H1 (cell line): Measurements from ENCODE around the gene SPOCK1. TPM values are rescaled to one million over a fixed set of nuclear protein-coding genes. Genes with fewer than 3 reads are reported as not detected.

Source experiments
- CTCF ChIA-PET: fragments of 300-600 bp; sonication (Branson Sonifier 250); formaldehyde crosslinking; loops from one replicate; lab custom pipeline; 2021; ENCODE audit not compliant: partially characterized antibody; lab: Charles Lee
- POLR2A ChIA-PET: fragments of 300-600 bp; sonication (Branson Sonifier 250); formaldehyde crosslinking; loops from one replicate; lab custom pipeline; 2021; ENCODE audit warnings: inconsistent platforms; ENCODE audit not compliant: partially characterized antibody; lab: Charles Lee
- DNase-seq, 2 experiments: peaks; one replicate each; pipeline versions ENCODE4 v3.0.0 to v3.0.0-alpha.2; 2010 to 2022; ENCODE audit warnings: low spot score in 2 of 2, low read depth in 1 of 2, mixed read lengths in 1 of 2
- FAIRE-seq: peaks from 2 replicates; lab custom pipeline; 2011; peaks lifted over from hg19 to GRCh38; lab: Jason Lieb, UNC
- H2AFZ ChIP-seq: 2 replicates; pipeline ENCODE4 v1.8.1; 2012; ENCODE audit warnings: low read length, inconsistent platforms
- H2AK5ac ChIP-seq: 2 replicates; pipeline ENCODE4 v1.6.1; 2013; ENCODE audit warnings: low read depth, low read length
- H2BK120ac ChIP-seq: replicated peaks from 2 replicates; pipeline ENCODE3; 2013; ENCODE audit warnings: low read depth, low read length, inconsistent platforms
- H2BK12ac ChIP-seq: 2 replicates; pipeline ENCODE4 v1.6.1; 2013; ENCODE audit warnings: low read depth, low read length
- H2BK15ac ChIP-seq: 2 replicates; pipeline ENCODE4 v1.6.1; 2013; ENCODE audit warnings: low read length
- H2BK20ac ChIP-seq: 2 replicates; pipeline ENCODE4 v1.6.1; 2013; ENCODE audit warnings: low read length
- H2BK5ac ChIP-seq: 2 replicates; pipeline ENCODE4 v1.6.1; 2013; ENCODE audit warnings: low read depth, low read length
- H3K14ac ChIP-seq: 2 replicates; pipeline ENCODE4 v1.6.1; 2013; ENCODE audit warnings: inconsistent platforms; ENCODE audit not compliant: insufficient read length
- H3K18ac ChIP-seq: 2 replicates; pipeline ENCODE4 v1.6.1; 2013; ENCODE audit warnings: low read length; ENCODE audit errors: extremely low read depth
- H3K23ac ChIP-seq: 2 replicates; pipeline ENCODE4 v1.6.1; 2013; ENCODE audit warnings: inconsistent platforms; ENCODE audit not compliant: insufficient read length
- H3K23me2 ChIP-seq: 2 replicates; pipeline ENCODE4 v1.6.1; 2013; ENCODE audit warnings: low read depth, low read length
- H3K27ac ChIP-seq: 2 replicates; pipeline ENCODE4 v1.6.1; 2011; ENCODE audit warnings: low read depth, low read length, inconsistent platforms
- H3K27me3 ChIP-seq, 4 experiments: replicated peaks in 1 of 4; 1 replicate in 1 of 4; 2 replicates in 3 of 4; pipeline versions ENCODE4 v1.6.1 to v1.8.1; 2011 to 2013; ENCODE audit warnings: low read length in 3 of 4, mild to moderate bottlenecking in 3 of 4, inconsistent platforms in 2 of 4, mixed read lengths in 2 of 4, moderate library complexity in 1 of 4; ENCODE audit not compliant: control insufficient read depth in 3 of 4, insufficient read depth in 3 of 4; ENCODE audit errors: extremely low read depth in 1 of 4
- H3K36me3 ChIP-seq, 4 experiments: 2 replicates each; pipeline versions ENCODE4 v1.6.1 to v1.8.1; 2011 to 2013; ENCODE audit warnings: mild to moderate bottlenecking in 4 of 4, low read length in 3 of 4, moderate library complexity in 2 of 4, control low read depth in 1 of 4, inconsistent platforms in 1 of 4; ENCODE audit not compliant: insufficient read depth in 4 of 4, control insufficient read depth in 2 of 4
- H3K4ac ChIP-seq: replicated peaks from 2 replicates; pipeline ENCODE3; 2013; ENCODE audit warnings: low read length, low read depth, mixed read lengths, inconsistent platforms; ENCODE audit not compliant: insufficient read length
- H3K4me1 ChIP-seq, 4 experiments: replicated peaks in 1 of 4; 1 replicate in 1 of 4; 2 replicates in 3 of 4; pipeline versions ENCODE4 v1.6.1 to v1.8.1; 2011 to 2013; ENCODE audit warnings: low read length in 3 of 4, inconsistent platforms in 2 of 4, mixed read lengths in 1 of 4; ENCODE audit not compliant: insufficient read depth in 4 of 4, control insufficient read depth in 3 of 4
- H3K4me2 ChIP-seq, 2 experiments: 2 replicates each; pipeline versions ENCODE4 v1.6.1 to v1.8.1; 2011 to 2013; ENCODE audit warnings: low read depth in 2 of 2, low read length in 2 of 2, control low read depth in 1 of 2, inconsistent platforms in 1 of 2, mild to moderate bottlenecking in 1 of 2; ENCODE audit not compliant: insufficient read depth in 1 of 2
- H3K4me3 ChIP-seq, 4 experiments: fragments of 200-600, 300-600 bp in 1 of 4; sonication (generic), shearing (Covaris generic), sonication (Bioruptor Twin) in 1 of 4; 2 replicates each; pipeline versions ENCODE4 v1.5.1 to v1.8.1; 2011 to 2016; ENCODE audit warnings: low read length in 4 of 4, low read depth in 3 of 4, control low read depth in 2 of 4, inconsistent platforms in 2 of 4, mild to moderate bottlenecking in 2 of 4, mixed read lengths in 1 of 4, moderate library complexity in 1 of 4; ENCODE audit not compliant: insufficient read depth in 2 of 4; ENCODE audit errors: extremely low read depth in 1 of 4
- H3K56ac ChIP-seq: replicated peaks from 2 replicates; pipeline ENCODE3; 2013; ENCODE audit warnings: low read depth, mild to moderate bottlenecking, mixed read lengths, low read length, inconsistent platforms; ENCODE audit not compliant: insufficient read length
- H3K79me1 ChIP-seq: 2 replicates; pipeline ENCODE4 v1.6.1; 2013; ENCODE audit warnings: low read depth, low read length, control low read depth
- H3K79me2 ChIP-seq, 2 experiments: 2 replicates each; pipeline versions ENCODE4 v1.6.1 to v1.8.1; 2012 to 2013; ENCODE audit warnings: low read length in 2 of 2, mild to moderate bottlenecking in 2 of 2, inconsistent platforms in 1 of 2; ENCODE audit not compliant: insufficient read depth in 2 of 2, control insufficient read depth in 1 of 2
- H3K9ac ChIP-seq, 4 experiments: replicated peaks in 1 of 4; 1 replicate in 1 of 4; 2 replicates in 3 of 4; pipeline versions ENCODE4 v1.6.1 to v1.8.1; 2011 to 2013; ENCODE audit warnings: low read depth in 3 of 4, low read length in 3 of 4, control low read depth in 2 of 4, mild to moderate bottlenecking in 2 of 4, moderate library complexity in 2 of 4, inconsistent platforms in 1 of 4; ENCODE audit errors: extremely low read depth in 1 of 4
- H3K9me3 ChIP-seq, 2 experiments: 2 replicates each; pipeline versions ENCODE4 v1.6.1 to v1.8.1; 2012 to 2013; ENCODE audit warnings: mild to moderate bottlenecking in 2 of 2, moderate library complexity in 2 of 2, control low read depth in 1 of 2, inconsistent platforms in 1 of 2, low read depth in 1 of 2, low read length in 1 of 2, mixed read lengths in 1 of 2; ENCODE audit not compliant: insufficient read depth in 2 of 2
- H4K20me1 ChIP-seq, 2 experiments: replicated peaks in 1 of 2; 2 replicates each; pipeline versions ENCODE3 to v1.8.1; 2011 to 2013; ENCODE audit warnings: inconsistent platforms in 2 of 2, low read length in 2 of 2, mild to moderate bottlenecking in 1 of 2; ENCODE audit not compliant: insufficient read depth in 2 of 2, control insufficient read depth in 1 of 2
- H4K5ac ChIP-seq: 2 replicates; pipeline ENCODE4 v1.6.1; 2013; ENCODE audit warnings: low read length, low read depth, mixed read lengths, inconsistent platforms; ENCODE audit not compliant: insufficient read length
- H4K8ac ChIP-seq: 2 replicates; pipeline ENCODE4 v1.8.0; 2013; ENCODE audit warnings: mild to moderate bottlenecking, moderate library complexity, low read length, inconsistent platforms; ENCODE audit not compliant: insufficient read depth; ENCODE audit errors: extremely low read depth
- H4K91ac ChIP-seq: replicated peaks from 2 replicates; pipeline ENCODE3; 2013; ENCODE audit warnings: low read length, mixed read lengths, inconsistent platforms; ENCODE audit not compliant: insufficient read length
- CHD2 ChIP-seq: IDR thresholded peaks from 2 replicates; pipeline ENCODE4 v1.6.1; 2012; ENCODE audit warnings: low read length, improper control_type of control experiment
- GABPA ChIP-seq: IDR thresholded peaks from 2 replicates; pipeline ENCODE4 v1.6.1; 2011; ENCODE audit warnings: mild to moderate bottlenecking, low read length, moderate library complexity, borderline replicate concordance; ENCODE audit not compliant: insufficient read depth
- GTF2F1 ChIP-seq: IDR thresholded peaks from 2 replicates; pipeline ENCODE4 v1.6.1; 2012; ENCODE audit warnings: low read depth, low read length, improper control_type of control experiment, borderline replicate concordance
- JUND ChIP-seq: IDR thresholded peaks from 2 replicates; pipeline ENCODE4 v1.6.1; 2011; ENCODE audit warnings: mild to moderate bottlenecking, improper control_type of control experiment, low read length
- POU5F1 ChIP-seq: IDR thresholded peaks from 2 replicates; pipeline ENCODE4 v1.6.1; 2011; ENCODE audit warnings: low read depth, mild to moderate bottlenecking, low read length, moderate library complexity
- SAP30 ChIP-seq: fragments of 300-600 bp; sonication (generic); IDR thresholded peaks from 2 replicates; pipeline ENCODE4 v1.7.1; 2012; ENCODE audit warnings: low read length, moderate library complexity, mild to moderate bottlenecking, inconsistent platforms; ENCODE audit not compliant: insufficient read depth, insufficient replicate concordance
- TEAD4 ChIP-seq: IDR thresholded peaks from 2 replicates; pipeline ENCODE4 v1.6.1; 2012; ENCODE audit warnings: low read depth, low read length, inconsistent platforms, mixed read lengths
- ZNF274 ChIP-seq: IDR thresholded peaks from 2 replicates; pipeline ENCODE4 v1.7.0; 2012; ENCODE audit warnings: low read length, borderline replicate concordance; ENCODE audit errors: extremely low read depth
- WGBS, 2 experiments: shearing (Covaris generic) in 1 of 2; methylation state at CpG; one replicate each; pipeline versions ENCODE4 v1.1.6 to v1.1.7; 2013 to 2015; ENCODE audit warnings: low lambda C conversion rate in 2 of 2, mixed read lengths in 2 of 2, inconsistent platforms in 1 of 2, low coverage in 1 of 2, missing lambda C conversion rate in 1 of 2; ENCODE audit not compliant: insufficient replicate concordance in 2 of 2, insufficient coverage in 1 of 2, insufficient read length in 1 of 2; ENCODE audit errors: extremely low coverage in 1 of 2, missing lambda C conversion rate in 1 of 2; 5-methylcytosine and 5-hydroxymethylcytosine counted together
- polyA plus RNA-seq, 7 experiments: library from polyadenylated mRNA; depleted of rRNA in 3 of 7; stranded (reverse) in 5 of 7; unstranded in 2 of 7; fragments of >200 nt in 5 of 7; fragments of 200-250 nt in 2 of 7; gene quantifications; 1 replicate in 5 of 7; 2 replicates in 1 of 7; 4 replicates in 1 of 7; pipeline versions ENCODE4 v1.2.1 to v1.2.3, GENCODE V29; 2011 to 2013; ENCODE audit warnings: missing spikeins in 2 of 7, mixed read lengths in 2 of 7
- total RNA-seq: library from RNA; stranded (reverse); fragmentation: NEBNext Ultra II Directional; extraction: Animal tissue kit (Norgen Biotek cat#: 25700); gene quantifications from 2 replicates; pipeline ENCODE4 v1.2.1, GENCODE V29; 2021
- TF ChIP-seq, protein P1 (sequence below): IDR thresholded peaks from 2 replicates; pipeline ENCODE4 v1.6.1; 2012; ENCODE audit warnings: low read length, inconsistent platforms

The SPOCK1 gene
- total and polyA plus RNA-seq, 2 of the 8 experiments (the other 6 are each of a cell fraction or from before 2014, with no cell fraction given) = 6.9 to 18.1 TPM

DNA sequence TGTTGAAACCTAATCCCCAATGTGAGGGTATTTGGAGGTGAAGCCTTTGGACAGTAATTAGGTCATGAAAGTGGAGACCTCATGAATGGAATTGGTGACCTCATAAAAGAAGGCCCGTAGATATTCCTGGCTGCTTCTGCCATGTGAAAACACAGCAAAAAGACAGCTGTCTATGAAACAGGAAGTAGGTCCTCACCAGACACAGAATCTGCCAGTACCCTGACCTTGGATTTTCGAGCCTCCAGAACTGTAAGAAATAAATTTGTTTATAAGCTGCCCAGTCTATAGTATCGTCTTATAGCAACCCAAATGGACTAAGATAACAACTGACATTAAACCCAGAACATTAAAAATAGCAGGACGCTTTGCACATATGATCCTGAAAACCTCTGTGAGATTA, 371.1 kb downstream of the SPOCK1 start:
- no peaks in the 10 kb centered on the region for H3K36me3 ChIP-seq
- H4K91ac ChIP-seq = no peak overlapping the region
- H3K23ac ChIP-seq = no peak overlapping the region
- H3K56ac ChIP-seq = no peak overlapping the region
- H3K23me2 ChIP-seq = no peaks in the 10 kb centered on the region
- ChIA-PET POLR2A (no interaction called here), CTCF (interaction anchor here (0.7 kb wide), 2 partner anchors 29 to 50 kb away, joined by 3 read pairs; no protein-coding TSS in a partner anchor)
- FAIRE-seq (no peak), DNase-seq (no peak)
- H3K79me1 ChIP-seq = no peaks in the 10 kb centered on the region
- no peak overlapping the region for H3K27ac ChIP-seq
- H3K4me3 ChIP-seq = no peak overlapping the region
- no peak overlapping the region for H3K4me2 ChIP-seq
- H3K9me3 ChIP-seq = 0 out of 4 replicates have a peak, but pooled peaks cover 0 to 4% of the 10 kb centered on the region in 2 experiments
- no peak overlapping the region for H4K5ac ChIP-seq
- no peak overlapping the region for H2BK5ac ChIP-seq
- H3K14ac ChIP-seq = no peak overlapping the region
- no peaks in the 10 kb centered on the region for H3K4me1 ChIP-seq
- no peak overlapping the region for H2BK12ac ChIP-seq
- H3K18ac ChIP-seq = no peak overlapping the region
- no peak overlapping the region for H2BK15ac ChIP-seq
- H3K79me2 ChIP-seq = no peaks in the 10 kb centered on the region
- WGBS, 2 experiments = 89% methylated on average over 4 of the region's 4 CpGs; no CpG with 5 or more reads in 1 of the 2 experiments
- H2AFZ ChIP-seq = no peak overlapping the region
- no peaks in the 10 kb centered on the region for H3K27me3 ChIP-seq
- no peaks in the 10 kb centered on the region for H4K20me1 ChIP-seq
- TF ChIP-seq GABPA (no peak), ZNF274 (no peak), SAP30 (no peak), GTF2F1 (no peak), CHD2 (no peak), JUND (no peak), TEAD4 (no peak), POU5F1 (no peak)
- TF ChIP-seq, protein P1, sequence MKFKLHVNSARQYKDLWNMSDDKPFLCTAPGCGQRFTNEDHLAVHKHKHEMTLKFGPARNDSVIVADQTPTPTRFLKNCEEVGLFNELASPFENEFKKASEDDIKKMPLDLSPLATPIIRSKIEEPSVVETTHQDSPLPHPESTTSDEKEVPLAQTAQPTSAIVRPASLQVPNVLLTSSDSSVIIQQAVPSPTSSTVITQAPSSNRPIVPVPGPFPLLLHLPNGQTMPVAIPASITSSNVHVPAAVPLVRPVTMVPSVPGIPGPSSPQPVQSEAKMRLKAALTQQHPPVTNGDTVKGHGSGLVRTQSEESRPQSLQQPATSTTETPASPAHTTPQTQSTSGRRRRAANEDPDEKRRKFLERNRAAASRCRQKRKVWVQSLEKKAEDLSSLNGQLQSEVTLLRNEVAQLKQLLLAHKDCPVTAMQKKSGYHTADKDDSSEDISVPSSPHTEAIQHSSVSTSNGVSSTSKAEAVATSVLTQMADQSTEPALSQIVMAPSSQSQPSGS = no peak
- no peak overlapping the region for H3K9ac ChIP-seq
- H2BK120ac ChIP-seq = no peak overlapping the region
- no peak overlapping the region for H4K8ac ChIP-seq
- no peak overlapping the region for H2AK5ac ChIP-seq
- H3K4ac ChIP-seq = no peak overlapping the region
- no peak overlapping the region for H2BK20ac ChIP-seq
